GM12873 (cell line): ENCODE results near the gene DOCK6.

Source experiments
- TF ChIP-seq, protein P1 (sequence below): IDR thresholded peaks from 2 replicates; pipeline ENCODE4 v1.5.1; 2012; ENCODE audit warnings: low read depth, mild to moderate bottlenecking, moderate library complexity, low read length, control low read depth; ENCODE audit not compliant: insufficient read depth; ENCODE audit errors: missing control alignments

DOCK6 gene

DNA sequence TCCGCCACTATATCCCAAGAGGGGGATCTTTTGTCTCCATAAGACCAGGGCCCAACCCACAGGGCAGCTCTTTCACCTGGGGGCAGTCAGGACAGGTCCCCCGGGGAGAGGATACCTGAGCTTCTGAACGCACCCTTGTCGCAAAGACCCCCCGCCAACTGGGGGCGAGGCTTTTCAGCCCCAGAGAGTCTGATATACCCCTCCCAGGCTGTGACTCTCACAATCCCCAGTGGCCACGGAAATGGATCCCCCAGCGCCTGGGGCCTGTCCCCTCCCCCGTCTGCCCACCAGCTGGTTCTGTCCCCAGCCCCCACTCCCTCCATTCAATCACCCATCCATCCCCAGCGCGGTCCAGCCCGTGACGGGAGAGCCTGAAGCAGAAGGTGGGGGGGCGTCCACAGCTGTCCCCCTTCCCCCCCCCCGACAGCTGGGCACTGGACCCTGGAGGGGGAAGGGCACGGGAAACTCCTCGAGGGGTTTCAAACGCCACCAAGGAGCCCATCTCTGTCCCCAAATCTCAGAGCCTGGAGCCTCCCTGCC, 823 bp downstream of the DOCK6 start:
- TF ChIP-seq, protein P1, sequence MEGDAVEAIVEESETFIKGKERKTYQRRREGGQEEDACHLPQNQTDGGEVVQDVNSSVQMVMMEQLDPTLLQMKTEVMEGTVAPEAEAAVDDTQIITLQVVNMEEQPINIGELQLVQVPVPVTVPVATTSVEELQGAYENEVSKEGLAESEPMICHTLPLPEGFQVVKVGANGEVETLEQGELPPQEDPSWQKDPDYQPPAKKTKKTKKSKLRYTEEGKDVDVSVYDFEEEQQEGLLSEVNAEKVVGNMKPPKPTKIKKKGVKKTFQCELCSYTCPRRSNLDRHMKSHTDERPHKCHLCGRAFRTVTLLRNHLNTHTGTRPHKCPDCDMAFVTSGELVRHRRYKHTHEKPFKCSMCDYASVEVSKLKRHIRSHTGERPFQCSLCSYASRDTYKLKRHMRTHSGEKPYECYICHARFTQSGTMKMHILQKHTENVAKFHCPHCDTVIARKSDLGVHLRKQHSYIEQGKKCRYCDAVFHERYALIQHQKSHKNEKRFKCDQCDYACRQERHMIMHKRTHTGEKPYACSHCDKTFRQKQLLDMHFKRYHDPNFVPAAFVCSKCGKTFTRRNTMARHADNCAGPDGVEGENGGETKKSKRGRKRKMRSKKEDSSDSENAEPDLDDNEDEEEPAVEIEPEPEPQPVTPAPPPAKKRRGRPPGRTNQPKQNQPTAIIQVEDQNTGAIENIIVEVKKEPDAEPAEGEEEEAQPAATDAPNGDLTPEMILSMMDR, result no peak

DNA sequence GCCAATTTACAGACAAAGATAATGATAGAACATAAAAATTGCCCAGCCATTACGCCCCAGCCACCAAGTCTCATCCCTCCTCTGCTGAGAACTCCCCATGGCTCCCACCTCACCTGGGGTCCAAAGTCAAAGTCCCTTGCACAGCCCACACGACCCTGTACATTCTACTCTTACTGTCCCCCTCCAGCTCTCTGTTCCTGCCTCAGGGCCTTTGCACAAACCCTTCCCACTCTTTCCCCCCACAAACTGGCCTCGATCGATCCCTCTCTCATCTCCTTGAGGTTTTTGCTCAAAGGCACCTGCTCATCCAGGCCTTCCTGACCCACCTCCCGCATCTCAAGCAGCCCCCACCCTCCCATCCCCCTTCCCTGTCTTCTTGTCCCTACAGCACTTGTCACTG, 1.3 kb downstream of the DOCK6 start:
- TF ChIP-seq, protein P1, result no peak

DNA sequence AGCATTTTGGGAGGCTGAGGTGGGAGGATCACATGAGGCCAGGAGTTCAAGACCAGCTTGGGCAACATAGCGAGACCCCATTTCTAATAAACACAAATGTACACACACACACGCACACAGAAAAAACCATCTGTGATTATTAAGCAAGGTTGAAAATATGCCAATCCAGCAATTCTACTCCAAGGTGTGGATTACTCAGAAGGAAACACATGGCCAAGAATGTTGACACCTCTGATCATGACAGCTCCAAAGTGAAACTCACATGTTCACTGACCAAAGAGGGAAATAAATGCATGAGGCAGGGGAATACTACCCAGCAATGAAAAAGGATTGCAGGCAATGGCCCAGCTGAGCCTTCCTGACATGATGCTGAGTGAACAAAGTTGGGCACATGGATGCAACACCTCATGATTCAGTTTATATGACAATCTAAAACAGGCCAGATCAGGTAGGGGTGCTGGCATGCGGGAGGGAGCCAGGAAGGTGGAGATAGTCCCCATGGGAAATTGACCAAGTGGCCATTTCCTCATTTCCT, 4.4 kb downstream of the DOCK6 start:
- TF ChIP-seq, protein P1, result no peak

DNA sequence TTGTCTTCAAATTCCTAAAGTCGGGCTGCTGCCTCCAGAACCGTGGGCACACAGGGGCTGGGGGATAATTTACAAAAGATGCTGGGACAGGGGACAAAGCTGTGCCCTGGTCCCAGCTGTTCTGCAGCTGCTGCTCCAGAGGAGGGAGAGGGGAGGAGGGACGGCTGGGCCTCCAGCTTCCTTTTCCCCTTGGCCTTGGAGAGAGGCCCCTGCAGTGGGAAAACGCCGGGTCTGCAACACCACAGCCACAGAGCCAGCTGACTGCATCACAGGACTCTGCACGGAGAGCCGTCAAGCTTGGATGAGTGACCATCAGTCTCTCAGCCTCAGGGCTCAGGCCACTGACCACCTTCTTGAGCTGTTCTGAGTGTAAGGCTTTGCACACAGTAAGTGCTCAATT, 6.1 kb downstream of the DOCK6 start:
- TF ChIP-seq, protein P1, result no peak

DNA sequence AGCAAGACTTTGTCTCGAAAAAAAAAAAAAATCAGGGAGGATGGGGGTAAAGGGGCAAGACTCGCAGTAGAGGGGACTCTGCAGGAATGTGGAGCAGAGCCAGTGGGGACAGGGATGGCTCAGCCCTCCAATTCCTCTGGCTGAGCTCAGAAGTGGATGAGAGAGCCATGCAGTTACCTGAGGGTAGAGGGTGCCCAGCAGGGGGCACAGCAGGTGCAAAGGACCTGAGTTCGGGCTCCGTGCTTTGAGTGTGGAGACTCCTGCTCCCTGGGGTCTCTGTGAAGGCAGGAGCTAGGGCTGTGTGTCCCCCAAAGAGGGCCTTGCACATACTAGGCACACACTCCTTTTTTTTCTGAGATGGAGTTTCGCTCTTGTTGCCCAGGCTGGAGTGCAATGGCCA, 7.7 kb downstream of the DOCK6 start:
- TF ChIP-seq, protein P1, result peak; percentile 42

DNA sequence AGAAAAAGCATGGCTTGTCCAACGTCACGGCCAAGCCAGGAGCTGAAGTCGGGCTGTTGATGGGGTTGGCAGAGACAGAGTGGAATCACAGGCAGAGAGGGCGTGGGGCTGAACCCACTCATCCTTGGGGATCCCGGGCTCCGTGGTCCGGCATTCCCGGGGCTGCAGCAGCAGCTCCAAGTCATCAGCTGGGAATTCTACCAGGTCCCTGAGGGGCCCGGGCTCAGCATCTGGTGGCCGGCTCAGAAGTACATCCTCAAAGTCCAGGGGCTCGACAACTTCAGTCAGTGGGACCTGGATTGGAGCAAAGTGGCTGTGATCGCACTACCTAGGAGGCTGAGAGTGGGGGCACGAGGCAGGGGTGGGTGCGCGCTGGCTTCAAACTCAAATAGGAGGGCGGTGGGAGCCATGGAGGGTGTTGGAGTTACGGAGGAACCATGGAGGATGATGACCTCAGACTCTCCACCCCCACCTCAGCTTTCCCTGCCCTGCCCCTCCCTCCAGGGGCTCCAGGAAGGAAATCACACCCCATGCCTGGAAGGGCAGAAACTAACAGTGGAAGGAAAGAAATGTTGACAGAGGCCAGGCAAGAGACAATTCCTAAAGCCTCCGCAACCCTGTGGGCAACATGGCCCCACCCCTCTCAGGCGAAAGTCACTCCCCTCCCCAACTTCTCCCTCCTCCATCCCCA, 9.5 kb downstream of the DOCK6 start:
- TF ChIP-seq, protein P1, result no peak

DNA sequence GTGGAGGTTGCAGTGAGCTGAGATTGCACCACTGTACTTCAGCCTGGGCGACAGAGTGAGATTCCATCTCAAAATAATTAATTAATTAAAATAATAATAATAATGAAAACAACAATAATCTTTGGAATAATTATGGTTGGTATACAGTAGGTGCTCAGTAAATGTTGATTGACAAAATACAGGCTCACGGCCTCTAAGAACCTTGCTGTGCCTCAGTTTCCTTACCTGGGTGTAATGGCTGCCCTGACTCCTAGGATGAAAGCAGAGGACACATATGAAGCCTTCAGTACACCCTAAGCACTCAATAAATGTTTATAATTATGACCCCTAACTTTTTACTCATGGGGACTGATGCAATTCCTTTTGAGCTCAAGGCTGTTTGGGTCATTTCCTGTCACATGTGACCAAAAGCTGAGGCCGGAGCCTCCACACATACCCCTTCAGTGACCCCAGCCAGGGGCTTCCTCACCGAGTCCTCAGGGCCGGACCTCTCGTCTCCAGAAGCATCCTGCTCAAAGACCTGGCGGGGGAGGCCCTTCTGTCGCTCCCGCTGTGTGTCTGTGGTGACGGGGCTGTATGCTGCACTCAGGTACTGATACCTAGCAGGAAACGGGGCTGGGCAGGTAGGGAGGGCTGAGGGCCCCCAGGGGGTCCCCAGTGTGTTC, 10.5 kb downstream of the DOCK6 start:
- TF ChIP-seq, protein P1, result no peak
